Middle frontal gyrus (tissue), 1 donor: ENCODE results near the gene CDC42SE1.
"Not testable (repeated sequence)": the region's sequence is repeated elsewhere in the genome, so short reads cannot be mapped to it uniquely, and the experiment has no call there.

Experiments
- DNase-seq: peaks from one replicate; pipeline ENCODE4 v3.0.0-alpha.2; 2015; ENCODE audit warnings: low spot score; ENCODE audit errors: extremely low spot score

CDC42SE1 gene, protein sequence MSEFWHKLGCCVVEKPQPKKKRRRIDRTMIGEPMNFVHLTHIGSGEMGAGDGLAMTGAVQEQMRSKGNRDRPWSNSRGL

DNA sequence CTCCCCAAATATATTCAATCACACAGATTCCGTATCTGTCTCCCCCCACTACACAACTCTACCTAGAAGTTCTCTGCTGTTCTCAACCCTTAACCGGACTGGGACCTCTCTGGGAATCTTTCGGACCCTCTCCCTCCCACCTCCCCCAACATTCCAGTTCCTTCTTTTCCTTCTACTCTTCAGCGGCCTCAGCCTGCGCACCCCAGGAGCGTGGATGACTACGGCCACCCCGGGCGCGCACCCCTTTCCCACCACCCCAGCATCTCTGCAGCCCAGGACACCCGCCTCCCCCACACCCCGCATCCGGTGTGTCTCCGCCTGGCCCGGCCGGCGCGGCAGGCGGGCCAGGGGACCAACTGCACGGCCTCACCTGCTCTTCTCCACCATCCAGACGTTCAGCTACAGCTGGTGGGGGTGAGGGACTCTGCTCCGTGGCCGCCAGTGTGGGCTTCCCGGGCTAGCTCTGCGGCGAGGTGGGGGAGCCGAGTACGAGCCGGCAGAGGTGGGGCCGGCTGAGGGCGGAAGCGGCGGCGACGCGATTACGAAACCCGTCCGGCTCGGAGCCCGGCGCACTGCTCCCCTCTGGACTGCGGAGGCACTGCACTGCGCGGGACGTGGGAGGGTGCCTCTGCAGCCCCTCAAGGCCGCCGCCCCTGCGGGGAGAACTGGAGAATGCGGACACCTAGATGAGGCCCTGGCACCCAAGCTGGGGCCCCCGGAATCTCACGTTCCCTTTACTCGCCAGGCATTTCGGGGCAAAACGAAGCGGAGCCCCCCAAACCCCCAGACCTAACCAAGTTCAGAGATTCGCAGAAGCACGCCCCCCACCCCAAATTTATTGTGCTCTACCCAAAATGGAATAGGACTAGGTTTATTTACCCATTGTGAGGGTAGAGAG lies at the start of gene CDC42SE1:
CDC42SE1 (minus strand) TSS at position 514 of the 898 bp plus-strand sequence. CDS start 3,892 bp downstream, outside the sequence.
- DNase-seq = peak; percentile 72

DNA sequence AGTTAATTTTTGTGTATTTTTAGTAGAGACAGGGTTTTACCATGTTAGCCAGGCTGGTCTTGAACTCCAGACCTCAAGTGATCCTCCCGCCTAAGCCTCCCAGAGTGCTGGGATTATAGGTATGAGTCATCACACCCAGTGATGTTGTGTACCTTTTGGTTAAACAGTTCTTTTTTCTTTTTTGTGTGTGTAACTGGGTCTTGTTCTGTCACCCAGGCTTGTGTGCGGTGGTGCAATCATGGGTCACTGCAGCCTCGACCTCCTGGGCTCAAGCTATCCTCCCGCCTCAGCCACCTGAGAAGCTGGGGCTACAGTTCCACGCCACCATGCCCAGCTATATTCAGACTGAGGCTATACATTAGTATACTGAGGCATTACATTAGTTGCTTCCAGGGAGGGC lies 48.9 kb upstream of the CDC42SE1 start:
- no peak for DNase-seq

DNA sequence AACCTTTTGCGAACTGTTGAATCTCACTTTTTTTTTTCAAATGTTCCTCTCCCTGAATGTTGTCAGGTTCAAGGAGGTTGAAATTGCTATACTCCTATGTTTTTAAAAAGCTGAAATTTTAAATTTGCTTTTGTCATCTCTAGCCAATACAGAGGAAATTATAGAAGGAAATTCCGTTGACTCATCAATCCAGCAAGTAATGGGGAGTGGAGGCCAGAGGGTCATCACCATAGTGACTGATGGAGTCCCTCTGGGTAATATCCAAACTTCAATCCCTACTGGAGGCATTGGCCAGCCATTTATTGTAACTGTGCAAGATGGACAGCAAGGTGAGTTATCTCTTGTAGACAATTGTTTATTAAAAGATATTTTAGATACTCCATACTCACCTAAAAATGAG lies 47.5 kb upstream of the CDC42SE1 start:
- DNase-seq = no peak

DNA sequence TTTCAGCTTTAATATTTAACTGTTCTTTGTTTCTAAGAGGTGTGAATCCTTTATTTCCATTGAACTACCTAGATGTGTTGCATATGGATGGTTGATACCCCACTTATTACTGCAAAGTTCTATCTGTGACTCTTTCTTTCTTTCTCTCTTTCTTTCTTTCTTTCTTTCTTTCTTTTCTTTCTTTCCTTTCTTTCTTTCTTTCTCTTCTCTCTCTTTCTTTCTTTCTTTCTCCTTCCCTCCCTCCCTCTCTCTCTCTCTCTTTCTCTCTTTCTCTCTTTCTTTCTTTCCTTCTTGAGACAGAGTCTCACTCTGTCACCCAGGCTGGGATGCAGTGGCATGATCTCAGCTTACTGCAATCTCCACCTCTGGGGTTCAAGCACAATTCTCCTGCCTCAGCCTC lies 45.2 kb upstream of the CDC42SE1 start:
- no peak for DNase-seq

DNA sequence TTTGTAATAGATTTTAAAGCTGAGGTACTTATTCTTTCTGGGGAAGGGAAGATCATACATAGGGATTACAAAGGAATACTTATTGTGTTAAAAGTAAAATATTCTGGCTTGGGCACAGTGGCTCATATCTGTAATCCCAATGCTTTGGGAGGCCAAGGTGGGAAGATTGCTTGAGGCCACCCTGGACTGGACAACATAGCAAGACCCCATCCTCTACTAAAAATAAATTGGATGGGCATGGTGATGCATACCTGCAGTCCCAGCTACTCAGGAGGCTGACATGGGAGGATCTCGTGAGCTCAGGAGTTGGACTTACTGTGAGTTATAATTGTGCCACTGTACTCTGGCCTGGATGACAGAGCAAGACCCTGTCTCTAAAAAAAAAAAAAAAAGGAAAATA lies 38.7 kb upstream of the CDC42SE1 start:
- no peak for DNase-seq

DNA sequence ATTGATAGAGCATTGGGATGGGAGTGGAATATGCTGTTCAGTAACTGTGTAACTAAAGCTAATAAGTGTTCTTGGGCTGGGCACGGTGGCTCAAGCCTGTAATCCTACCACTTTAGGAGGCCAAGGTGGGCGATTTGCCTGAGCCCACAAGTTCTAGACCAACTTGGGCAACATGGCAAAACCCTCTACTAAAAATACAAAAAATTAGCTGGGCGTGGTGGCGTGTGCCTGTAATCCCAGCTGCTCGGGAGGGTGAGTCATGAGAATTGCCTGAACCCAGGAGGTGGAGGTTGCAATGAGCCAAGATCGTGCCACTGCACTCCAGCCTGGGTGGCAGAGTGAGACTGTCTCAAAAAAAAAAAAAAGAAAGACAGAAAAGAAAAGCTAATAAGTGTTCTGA lies 38.0 kb upstream of the CDC42SE1 start:
- not testable (repeated sequence) for DNase-seq

DNA sequence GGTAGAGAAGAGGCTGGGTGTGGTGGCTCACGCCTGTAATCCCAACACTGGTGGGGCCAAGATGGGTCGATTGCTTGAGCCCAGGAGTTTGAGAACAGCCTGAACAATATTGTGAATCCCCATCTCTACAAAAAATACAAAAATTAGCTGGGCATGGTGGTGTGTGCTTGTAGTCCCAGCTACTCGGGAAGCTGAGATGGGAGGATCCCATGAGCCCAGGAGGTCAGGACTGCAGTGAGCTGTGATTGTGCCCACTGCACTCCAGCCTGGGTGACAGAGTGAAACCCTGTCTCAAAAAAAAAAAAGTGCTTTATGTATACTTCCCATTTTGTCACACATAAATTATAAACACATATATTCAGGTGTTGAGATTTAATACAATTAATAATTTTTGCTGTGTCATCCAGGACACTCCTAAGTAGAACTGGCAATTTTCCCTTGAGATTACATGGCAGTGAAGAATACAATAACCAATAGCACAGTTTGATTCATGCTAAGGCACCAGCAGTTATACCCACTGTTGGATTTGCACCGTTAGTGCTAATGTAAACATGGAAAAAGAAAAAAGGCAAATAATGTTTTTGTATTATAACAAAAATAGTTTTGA lies 26.6 kb upstream of the CDC42SE1 start:
- DNase-seq = no peak

DNA sequence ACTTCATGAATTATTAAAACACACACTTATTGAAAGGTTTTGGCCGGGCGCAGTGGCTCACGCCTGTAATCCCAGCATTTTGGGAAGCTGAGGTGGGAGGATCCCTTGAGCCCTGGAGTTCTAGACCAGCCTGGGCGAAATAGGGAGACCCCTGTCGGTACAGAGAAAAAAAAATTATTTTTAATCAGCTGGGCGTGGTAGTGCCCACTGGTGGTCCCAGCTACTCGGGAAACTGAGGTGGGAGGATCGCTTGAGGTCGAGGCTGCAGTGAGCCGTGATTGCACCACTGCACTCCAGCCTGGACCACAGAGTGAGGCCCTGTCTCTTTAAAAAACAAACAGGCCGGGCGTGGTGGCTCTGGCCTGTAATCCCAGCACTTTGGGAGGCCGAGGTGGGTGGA lies 12.8 kb upstream of the CDC42SE1 start:
- no peak for DNase-seq

DNA sequence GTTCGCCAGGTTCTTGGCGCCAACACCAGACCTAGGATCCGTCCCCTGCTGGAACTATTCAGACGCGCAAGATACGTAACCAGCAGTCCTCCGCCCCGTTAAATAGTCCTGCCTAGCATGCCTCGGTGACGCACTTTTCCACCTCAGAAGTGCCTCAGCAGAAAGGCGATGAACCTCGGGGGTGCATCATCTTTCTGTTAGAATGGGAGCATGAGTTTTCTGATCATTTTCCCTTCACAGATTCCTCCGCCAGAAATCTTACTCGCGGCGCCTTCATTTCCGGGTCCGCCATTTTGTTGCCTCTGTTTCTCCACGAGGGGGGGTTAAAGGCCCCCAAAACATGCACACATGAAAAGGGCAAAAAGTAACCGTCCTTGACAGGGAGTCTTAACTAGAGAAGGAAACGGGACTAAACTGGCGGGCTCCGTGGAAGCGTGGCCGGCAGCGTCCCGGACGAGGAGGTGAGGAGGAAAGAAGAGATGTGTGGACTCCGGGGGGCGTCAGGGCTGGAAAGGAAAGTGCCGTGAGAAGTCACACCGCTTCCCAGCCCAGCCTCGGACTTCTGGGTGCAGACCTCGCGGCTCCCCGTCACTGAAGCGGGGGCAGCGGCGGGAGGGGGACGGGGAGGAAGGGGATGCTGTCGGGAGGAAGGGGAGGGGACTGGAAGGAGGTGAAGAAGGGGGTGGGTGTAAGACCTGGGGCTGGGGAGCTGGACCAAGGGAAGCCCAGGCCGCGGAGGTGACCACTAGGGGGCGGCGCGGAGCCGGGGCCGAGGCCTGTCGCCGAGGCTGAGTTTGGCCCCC lies 11.3 kb upstream of the CDC42SE1 start, which contains the start of gene GABPB2:
GABPB2 (plus strand) TSS at position 288 of the 803 bp plus-strand sequence. CDS start 17,429 bp downstream, outside the sequence.
- peak; percentile 82 for DNase-seq

DNA sequence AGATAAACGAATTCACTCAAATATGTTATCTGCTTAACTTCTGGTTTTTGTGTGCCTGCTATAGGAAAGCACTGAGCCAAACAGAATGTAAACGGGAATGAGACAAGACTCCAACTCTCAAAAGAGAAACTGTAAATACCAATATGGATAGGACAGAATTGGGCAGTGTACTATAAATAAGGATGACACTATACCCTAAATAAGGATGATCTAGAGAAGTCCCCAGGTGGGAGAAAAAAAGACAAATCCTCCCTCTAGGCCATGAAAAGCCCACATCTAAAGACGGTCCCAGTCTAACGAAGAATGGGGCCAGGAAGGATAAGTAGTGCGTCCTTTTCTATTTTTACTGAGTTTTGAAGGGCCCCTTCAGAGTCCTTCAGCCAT lies 9.7 kb upstream of the CDC42SE1 start:
- DNase-seq = no peak

DNA sequence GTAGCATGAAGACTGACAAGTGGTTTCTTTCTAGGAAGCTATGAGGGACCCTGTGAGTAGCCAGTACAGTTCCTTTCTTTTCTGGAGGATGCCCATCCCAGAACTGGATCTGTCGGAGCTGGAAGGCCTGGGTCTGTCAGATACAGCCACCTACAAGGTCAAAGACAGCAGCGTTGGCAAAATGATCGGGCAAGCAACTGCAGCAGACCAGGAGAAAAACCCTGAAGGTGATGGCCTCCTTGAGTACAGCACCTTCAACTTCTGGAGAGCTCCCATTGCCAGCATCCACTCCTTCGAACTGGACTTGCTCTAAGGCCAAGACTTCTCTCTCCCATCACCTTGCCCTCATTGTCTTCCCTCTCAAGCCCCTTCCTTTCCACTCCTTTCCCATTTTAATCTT lies 7.8 kb upstream of the CDC42SE1 start:
- no peak for DNase-seq

DNA sequence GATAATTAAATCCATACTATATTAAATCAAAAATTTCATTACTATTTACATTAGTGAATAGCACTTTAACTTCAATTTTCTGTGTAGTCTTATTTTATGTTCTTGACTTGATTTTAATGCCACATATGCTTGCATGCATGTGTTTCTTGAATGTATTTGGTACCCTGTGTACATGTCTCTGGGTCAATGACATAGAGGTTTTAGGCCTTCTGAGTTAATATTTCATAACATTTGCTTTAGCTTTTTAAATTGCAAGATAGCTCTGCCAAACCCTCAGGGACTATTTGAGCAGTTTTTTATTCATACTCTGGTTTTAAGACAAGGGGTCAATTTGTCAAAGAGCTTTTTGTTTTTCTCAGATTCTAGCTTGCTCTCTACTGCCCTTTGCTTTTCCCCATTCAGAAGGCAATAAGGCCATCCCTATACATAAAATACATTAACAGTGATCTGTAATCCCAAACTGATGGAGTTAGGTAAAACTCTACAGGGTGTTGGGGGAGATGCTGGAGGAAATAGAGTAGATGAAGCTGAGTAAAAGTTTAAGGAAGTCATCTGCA lies 5.7 kb upstream of the CDC42SE1 start:
- DNase-seq = no peak

DNA sequence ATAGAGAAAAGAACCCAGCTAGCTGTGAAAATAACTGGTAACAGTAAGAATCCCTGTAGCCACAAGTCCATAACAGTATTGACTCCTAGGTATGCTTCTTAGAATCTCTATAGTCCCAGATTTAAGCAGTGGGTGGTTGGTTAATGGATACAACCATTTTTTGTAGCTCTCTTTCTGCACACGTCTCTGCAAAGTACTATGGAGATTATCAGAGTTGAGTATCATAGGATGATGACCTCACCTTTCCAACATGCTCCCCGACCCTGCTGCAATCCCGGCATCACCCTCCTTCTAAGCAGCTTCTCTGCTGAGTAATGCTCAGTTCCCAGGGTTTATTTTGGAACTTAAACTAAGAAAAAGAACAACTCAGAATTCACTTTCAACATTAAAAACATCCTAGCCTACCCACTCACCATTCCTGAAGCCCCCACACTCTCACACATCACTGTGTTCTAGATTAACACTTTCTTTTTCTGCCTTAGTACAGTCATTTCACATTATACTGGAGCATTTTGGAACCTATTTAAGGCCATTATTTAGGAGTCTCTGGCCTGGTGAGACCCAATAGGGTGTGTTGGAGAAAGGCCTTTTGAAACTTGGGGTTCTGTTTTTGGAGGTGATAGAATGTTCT lies 3.4 kb upstream of the CDC42SE1 start:
- no peak for DNase-seq

DNA sequence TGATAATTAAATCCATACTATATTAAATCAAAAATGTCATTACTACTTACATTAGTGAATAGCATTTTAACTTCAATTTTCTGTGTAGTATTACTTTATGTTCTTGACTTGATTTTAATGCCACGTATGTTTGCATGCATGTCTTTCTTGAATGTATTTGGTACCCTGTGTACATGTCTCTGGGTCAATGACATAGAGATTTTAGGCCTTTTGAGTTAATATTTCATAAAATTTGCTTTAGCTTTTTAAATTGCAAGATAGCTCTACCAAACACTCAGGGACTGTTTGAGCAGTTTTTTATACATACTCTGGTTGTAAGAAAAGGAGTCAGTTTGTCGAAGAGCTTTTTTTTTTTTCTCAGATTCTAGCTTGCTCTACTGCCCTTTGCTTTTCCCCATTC lies 2.3 kb upstream of the CDC42SE1 start:
- no peak for DNase-seq

DNA sequence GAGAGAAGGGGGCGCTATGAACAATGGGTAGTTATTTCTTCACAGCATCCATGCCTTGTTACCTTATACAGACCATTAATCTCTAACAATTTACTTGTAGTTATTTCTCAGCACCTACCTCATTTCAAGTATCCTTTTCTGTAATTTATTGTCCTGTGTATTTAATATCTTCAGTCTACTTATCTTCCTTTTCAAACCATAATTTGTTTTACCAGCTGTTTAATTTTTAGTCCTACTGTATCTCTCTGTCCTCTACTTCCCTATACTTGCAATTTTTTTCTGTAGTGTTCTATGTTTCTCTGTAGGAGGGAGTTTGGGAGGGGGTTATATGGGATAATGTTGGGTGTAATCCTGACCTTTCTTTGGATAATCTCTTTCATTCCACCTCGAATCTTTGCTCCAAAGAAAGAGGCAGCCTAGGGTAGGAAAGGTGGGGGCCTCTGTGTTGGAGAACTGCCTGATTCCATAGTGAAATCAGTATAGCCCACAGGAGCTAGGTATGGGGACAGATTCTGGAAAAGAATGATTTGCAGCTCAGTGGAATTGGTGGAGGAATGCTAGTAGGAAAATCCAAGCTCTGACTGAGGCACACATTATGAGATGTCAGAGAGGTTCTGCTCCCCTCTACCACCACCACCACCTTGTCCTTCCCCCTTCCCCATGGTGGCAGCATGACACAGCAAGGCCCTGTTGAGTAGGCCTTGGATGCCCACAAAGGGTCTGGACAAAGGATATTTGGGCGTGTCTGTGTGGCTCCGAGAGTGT lies 1.4 kb upstream of the CDC42SE1 start:
- no peak for DNase-seq

DNA sequence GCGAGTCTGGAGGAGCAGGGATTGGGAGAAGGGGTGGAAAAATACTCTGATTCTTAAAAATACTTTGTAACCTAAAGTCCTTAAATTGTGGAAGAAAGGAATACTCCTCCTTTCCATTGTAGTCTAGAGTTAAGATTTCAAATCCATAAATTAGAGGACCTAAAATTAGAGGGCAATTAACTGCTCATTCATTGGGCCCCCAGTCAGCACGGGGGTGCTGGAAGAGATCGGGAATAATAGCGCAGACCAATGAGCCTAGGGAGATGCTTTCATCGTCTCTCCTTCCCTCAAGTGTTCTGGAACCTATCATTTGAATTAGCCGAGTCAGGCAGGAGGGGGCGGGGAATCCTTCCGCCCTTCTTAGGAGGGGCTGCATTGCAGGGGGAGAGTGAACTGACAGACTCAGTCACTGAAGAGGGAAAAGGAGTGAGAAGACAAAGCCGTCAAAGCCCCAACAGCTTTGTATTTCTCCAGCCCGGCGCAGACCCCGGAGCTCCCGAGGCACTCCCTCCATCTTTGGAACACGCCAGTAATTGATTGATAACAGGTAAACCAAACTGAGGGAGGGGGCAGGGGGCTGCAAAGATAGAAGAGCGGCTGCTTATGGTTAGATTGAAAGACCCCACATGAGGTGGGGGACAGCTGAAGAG lies 710 bp upstream of the CDC42SE1 start, which contains the start of gene MLLT11:
MLLT11 (plus strand) TSS at position 391 of the 650 bp plus-strand sequence. CDS start 6,828 bp downstream, outside the sequence.
- no peak for DNase-seq

DNA sequence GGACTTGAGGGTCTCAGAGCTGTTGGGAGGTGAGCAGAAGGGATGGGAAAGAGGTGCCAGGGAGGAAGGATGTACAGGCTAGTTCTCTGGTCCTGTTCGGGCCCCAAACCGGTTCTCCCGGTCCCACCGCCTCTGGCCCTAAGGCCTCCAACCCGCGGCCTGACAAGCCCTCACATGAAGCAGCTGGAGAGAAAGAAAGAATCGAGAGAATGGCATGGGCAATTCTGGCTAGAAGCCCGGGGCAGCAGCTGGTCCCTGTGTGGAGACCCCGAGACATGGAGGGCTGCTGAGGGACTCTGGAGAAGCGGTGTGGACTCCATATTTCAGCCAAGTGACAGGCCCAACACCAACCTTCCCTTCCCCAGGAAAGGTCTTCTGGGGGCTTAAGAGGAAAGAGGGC lies 730 bp downstream of the CDC42SE1 start:
- DNase-seq = no peak

DNA sequence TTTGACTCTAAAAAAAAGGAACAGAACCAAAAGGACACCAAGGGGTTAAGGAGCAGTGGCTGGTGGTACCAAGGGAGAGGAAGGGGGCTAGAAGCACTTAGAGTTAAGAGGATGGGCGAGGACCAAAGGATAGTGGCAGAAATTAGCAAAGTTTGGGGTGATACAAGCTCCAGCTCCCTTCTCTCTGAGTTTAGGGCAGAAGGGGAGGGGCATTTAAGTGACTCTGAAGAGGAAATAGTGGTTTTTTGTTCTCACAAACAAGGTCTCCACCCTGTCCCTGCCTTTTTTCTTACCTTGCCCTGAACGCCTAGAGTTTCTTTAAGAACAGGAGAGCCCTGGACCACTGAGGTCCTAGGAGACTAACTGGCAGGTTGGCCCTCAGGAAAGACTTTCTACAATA lies 3.3 kb downstream of the CDC42SE1 start:
- DNase-seq = no peak

DNA sequence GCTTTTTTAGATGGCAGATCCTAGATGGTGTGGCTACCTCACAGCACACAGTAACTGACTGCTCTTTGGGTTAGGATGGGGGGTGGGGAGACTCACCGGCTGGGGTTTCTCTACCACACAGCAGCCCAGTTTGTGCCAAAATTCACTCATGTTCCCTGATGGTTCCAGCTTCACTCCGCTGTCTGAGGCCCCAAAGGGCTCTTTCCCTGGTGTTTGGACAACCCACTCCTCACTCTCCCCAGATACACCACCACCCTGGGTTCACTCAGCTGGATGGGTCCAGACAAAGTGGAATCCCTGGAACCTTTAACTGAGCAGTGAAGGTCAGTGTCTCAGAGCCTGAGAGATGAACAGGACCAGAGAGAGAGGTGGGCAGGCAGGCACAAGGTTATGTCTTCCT lies 3.8 kb downstream of the CDC42SE1 start:
- no peak for DNase-seq
